ENCODE results near the gene POLD4. TPM values are rescaled to one million over a fixed set of nuclear protein-coding genes. Genes with fewer than 3 reads are reported as not detected.

The POLD4 gene
- total and polyA plus RNA-seq, 2 of the 13 experiments (the other 11 are each of a cell fraction or from before 2014, with no cell fraction given): 10.5 to 27.4 TPM

DNA sequence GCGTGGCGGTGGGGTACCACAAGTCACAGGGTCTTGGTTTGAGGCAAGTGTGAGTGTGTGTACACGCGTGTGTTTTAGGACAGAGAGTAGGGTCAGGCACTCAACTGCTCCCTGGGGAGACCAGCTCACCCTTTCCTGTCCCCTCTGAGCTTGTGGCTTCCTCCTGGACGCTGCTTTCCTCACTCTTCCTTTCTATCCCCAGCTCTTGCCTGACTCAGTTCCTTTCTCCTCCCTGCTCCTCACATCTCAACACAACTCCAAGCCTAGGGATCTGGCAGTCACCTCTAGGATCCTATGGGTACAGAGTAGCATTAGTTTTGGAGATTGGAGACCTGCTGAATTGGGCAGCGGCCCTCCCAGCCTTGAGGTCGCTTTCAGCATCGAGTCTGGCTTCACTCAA lies 15.9 kb upstream of the POLD4 start:
- H4K20me1 ChIP-seq (ENCODE audit: insufficient read depth, low read length): no peaks in the 10 kb centered on the region
- POLR2A ChIA-PET: interaction anchor here (18.5 kb wide), 1 partner anchor 16 kb away, joined by 365 read pairs; the partner anchor contains the start of gene POLD4

More for the DNA sequence above, 15.9 kb upstream of the POLD4 start:
- no peaks in the 10 kb centered on the region for H3K79me2 ChIP-seq (ENCODE audit: insufficient read depth, low read length)
- H3K4me3 ChIP-seq (replicated peaks in 1 of 3; ENCODE audit: insufficient read depth in 1 of 3, low read depth in 2 of 3, low read length in 3 of 3): no peak overlapping the region
- BruUV-seq (replicated peaks): no TSS peak
- H3K27ac ChIP-seq (ENCODE audit: extremely low read length, insufficient read depth, low read length): no peak overlapping the region
- peaks cover 20% of the 10 kb centered on the region for H3K4me1 ChIP-seq (ENCODE audit: insufficient read depth, low read length)
- no peaks in the 10 kb centered on the region for H3K36me3 ChIP-seq (replicated peaks in 1 of 2; ENCODE audit: control insufficient read depth in 1 of 2, insufficient read depth in 2 of 2, low read length in 2 of 2)
- H3K9me3 ChIP-seq (ENCODE audit: low read length): no peaks in the 10 kb centered on the region
- CTCF ChIA-PET (ENCODE audit: low intra/inter-chr PET ratio, low total read pairs): no interaction called here
- DNase-seq (ENCODE audit: low spot score): no peak
- peaks cover 1 to 3% of the 10 kb centered on the region in 2 experiments; a peak in 1 of 5 replicates for H3K27me3 ChIP-seq (ENCODE audit: control insufficient read depth in 1 of 2, insufficient read depth in 2 of 2, low read length in 2 of 2)
- TF ChIP-seq ZC3H13 (CRISPR knock-in tag; IDR thresholded peaks at IDR 0.05) (no peak), ZNF143 (CRISPR knock-in tag; IDR thresholded peaks at IDR 0.05) (no peak), AGO1 (IDR thresholded peaks at IDR 0.05; ENCODE audit: low read depth, low read length, poor library complexity, severe bottlenecking) (no peak), RAD51 (IDR thresholded peaks at IDR 0.05; ENCODE audit: borderline replicate concordance) (no peak), ZNF547 (CRISPR knock-in tag; IDR thresholded peaks at IDR 0.05) (no peak), ZNF749 (CRISPR knock-in tag; IDR thresholded peaks at IDR 0.05; ENCODE audit: borderline replicate concordance) (no peak), FOXJ3 (CRISPR knock-in tag; IDR thresholded peaks at IDR 0.05; ENCODE audit: borderline replicate concordance) (no peak), NR2C2 (CRISPR knock-in tag; IDR thresholded peaks at IDR 0.05; ENCODE audit: borderline replicate concordance) (no peak), CC2D1A (CRISPR knock-in tag; IDR thresholded peaks at IDR 0.05) (no peak)
- TF ChIP-seq, protein P1, sequence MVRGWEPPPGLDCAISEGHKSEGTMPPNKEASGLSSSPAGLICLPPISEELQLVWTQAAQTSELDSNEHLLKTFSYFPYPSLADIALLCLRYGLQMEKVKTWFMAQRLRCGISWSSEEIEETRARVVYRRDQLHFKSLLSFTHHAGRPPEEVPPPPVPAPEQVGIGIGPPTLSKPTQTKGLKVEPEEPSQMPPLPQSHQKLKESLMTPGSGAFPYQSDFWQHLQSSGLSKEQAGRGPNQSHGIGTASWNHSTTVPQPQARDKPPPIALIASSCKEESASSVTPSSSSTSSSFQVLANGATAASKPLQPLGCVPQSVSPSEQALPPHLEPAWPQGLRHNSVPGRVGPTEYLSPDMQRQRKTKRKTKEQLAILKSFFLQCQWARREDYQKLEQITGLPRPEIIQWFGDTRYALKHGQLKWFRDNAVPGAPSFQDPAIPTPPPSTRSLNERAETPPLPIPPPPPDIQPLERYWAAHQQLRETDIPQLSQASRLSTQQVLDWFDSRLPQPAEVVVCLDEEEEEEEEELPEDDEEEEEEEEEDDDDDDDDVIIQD (CRISPR knock-in tag; IDR thresholded peaks at IDR 0.05; ENCODE audit: low read depth): no peak
- TF ChIP-seq, protein P2, sequence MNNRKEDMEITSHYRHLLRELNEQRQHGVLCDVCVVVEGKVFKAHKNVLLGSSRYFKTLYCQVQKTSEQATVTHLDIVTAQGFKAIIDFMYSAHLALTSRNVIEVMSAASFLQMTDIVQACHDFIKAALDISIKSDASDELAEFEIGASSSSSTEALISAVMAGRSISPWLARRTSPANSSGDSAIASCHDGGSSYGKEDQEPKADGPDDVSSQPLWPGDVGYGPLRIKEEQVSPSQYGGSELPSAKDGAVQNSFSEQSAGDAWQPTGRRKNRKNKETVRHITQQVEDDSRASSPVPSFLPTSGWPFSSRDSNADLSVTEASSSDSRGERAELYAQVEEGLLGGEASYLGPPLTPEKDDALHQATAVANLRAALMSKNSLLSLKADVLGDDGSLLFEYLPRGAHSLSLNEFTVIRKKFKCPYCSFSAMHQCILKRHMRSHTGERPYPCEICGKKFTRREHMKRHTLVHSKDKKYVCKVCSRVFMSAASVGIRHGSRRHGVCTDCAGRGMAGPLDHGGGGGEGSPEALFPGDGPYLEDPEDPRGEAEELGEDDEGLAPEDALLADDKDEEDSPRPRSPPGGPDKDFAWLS (CRISPR knock-in tag; IDR thresholded peaks at IDR 0.05; ENCODE audit: borderline replicate concordance): no peak
- TF ChIP-seq, protein P3, sequence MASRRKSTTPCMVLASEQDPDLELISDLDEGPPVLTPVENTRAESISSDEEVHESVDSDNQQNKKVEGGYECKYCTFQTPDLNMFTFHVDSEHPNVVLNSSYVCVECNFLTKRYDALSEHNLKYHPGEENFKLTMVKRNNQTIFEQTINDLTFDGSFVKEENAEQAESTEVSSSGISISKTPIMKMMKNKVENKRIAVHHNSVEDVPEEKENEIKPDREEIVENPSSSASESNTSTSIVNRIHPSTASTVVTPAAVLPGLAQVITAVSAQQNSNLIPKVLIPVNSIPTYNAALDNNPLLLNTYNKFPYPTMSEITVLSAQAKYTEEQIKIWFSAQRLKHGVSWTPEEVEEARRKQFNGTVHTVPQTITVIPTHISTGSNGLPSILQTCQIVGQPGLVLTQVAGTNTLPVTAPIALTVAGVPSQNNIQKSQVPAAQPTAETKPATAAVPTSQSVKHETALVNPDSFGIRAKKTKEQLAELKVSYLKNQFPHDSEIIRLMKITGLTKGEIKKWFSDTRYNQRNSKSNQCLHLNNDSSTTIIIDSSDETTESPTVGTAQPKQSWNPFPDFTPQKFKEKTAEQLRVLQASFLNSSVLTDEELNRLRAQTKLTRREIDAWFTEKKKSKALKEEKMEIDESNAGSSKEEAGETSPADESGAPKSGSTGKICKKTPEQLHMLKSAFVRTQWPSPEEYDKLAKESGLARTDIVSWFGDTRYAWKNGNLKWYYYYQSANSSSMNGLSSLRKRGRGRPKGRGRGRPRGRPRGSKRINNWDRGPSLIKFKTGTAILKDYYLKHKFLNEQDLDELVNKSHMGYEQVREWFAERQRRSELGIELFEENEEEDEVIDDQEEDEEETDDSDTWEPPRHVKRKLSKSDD (CRISPR knock-in tag; IDR thresholded peaks at IDR 0.05; ENCODE audit: low read depth): no peak
- in situ Hi-C loops (cut with HindIII; ENCODE audit: extremely low pct_ligation_motif_present, low pct_unique_long_range_greater_than_20kb): no loop called here
- H3K9ac ChIP-seq (ENCODE audit: insufficient read depth, low read depth, low read length): no peak overlapping the region
- intact Hi-C loops (cut with micrococcal nuclease; ENCODE audit: unreplicated experiment): no loop called here
- H2AFZ ChIP-seq (ENCODE audit: low read length): no peak overlapping the region
- no peak for ATAC-seq
- WGBS (ENCODE audit: low lambda C conversion rate): 95% methylated on average over 6 of the region's 8 CpGs
- H3K4me2 ChIP-seq (ENCODE audit: low read depth, low read length): no peak overlapping the region
- no peak for FAIRE-seq
